ENCODE results near the gene FALEC.

DNA sequence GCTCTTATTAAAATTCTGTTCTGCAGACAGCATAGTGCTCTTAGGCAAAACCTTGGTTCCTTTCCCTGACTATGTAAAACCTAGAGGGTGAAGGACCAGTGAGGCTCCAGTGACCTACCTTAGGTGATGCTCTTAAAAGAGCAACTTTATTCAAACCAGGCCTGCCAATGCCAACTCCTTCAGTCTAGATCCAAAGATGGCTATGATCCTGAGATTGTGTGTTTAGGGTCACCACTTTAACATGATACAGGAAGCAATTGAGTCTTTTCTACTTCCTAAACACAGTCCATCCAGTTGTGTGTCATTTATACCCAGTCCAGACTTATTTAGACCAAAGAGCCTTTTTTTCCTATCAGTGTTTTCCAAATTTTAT is 53.0 kb downstream of the FALEC start:
- TF ChIP-seq, protein P1, sequence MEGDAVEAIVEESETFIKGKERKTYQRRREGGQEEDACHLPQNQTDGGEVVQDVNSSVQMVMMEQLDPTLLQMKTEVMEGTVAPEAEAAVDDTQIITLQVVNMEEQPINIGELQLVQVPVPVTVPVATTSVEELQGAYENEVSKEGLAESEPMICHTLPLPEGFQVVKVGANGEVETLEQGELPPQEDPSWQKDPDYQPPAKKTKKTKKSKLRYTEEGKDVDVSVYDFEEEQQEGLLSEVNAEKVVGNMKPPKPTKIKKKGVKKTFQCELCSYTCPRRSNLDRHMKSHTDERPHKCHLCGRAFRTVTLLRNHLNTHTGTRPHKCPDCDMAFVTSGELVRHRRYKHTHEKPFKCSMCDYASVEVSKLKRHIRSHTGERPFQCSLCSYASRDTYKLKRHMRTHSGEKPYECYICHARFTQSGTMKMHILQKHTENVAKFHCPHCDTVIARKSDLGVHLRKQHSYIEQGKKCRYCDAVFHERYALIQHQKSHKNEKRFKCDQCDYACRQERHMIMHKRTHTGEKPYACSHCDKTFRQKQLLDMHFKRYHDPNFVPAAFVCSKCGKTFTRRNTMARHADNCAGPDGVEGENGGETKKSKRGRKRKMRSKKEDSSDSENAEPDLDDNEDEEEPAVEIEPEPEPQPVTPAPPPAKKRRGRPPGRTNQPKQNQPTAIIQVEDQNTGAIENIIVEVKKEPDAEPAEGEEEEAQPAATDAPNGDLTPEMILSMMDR (IDR thresholded peaks at IDR 0.05) = no peak
- TF ChIP-seq POLR2A (IDR thresholded peaks at IDR 0.05) = no peak

All from heart left ventricle (tissue), 13 donors.